Measurements from ENCODE around the gene MAP3K2.

Gene MAP3K2

DNA sequence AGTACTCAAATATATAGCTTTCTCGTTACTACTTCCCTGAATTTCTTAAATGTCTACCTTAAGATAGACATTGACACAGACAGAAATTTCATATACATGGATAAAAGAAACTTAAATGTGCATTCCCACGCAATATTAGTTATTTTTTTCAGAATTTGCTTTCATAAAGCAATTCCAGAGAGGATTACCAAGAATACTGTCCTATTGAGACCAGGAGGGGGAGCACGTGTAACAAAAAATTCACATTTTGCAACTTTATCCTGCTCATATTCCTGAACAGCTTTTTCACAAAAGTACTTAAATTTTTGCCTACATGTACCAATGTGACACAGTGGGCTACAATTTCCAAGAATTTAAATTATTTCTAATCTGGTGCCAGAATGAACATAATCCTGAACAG, 63.1 kb downstream of the MAP3K2 start:
- no peak overlapping the region for H2BK120ac ChIP-seq (ENCODE audit: low read depth, low read length)
- H3K4ac ChIP-seq (ENCODE audit: low read length), result no peak overlapping the region
- H3K23ac ChIP-seq (ENCODE audit: low read depth, low read length, poor library complexity), result no peak overlapping the region
- peaks cover 5 to 79% of the 10 kb centered on the region in 2 donors for H3K36me3 ChIP-seq (replicated peaks in 1 of 2; ENCODE audit: control insufficient read depth in 2 of 2, insufficient read depth in 2 of 2, low read length in 2 of 2)
- H3K18ac ChIP-seq (ENCODE audit: low read length), result no peak overlapping the region
- H2AFZ ChIP-seq (ENCODE audit: low read length), result no peak overlapping the region
- H3K27ac ChIP-seq (replicated peaks; ENCODE audit: low read length), result no peak overlapping the region
- H3K9me3 ChIP-seq (replicated peaks in 1 of 2; ENCODE audit: control insufficient read depth in 2 of 2, insufficient read depth in 1 of 2, low read depth in 1 of 2, low read length in 2 of 2), result peaks cover 0 to 15% of the 10 kb centered on the region in 2 donors
- no peak overlapping the region for H3K14ac ChIP-seq (ENCODE audit: low read length)
- no peak overlapping the region for H3K9ac ChIP-seq (ENCODE audit: low read depth, low read length, poor library complexity)
- H2BK12ac ChIP-seq (ENCODE audit: low read length), result no peak overlapping the region
- H2AK5ac ChIP-seq (ENCODE audit: low read depth, low read length), result no peak overlapping the region
- no peak overlapping the region for H2BK15ac ChIP-seq (ENCODE audit: low read length)
- no peak overlapping the region for H4K8ac ChIP-seq (ENCODE audit: low read depth, low read length)
- H3K4me3 ChIP-seq (ENCODE audit: low read length in 2 of 2), result no peak overlapping the region
- DNase-seq (ENCODE audit: low spot score), result no peak
- H2BK5ac ChIP-seq (ENCODE audit: low read length), result no peak overlapping the region
- H3K27me3 ChIP-seq (ENCODE audit: control insufficient read depth in 3 of 3, insufficient read depth in 3 of 3, low read depth in 1 of 3, low read length in 3 of 3), result no peaks in the 10 kb centered on the region
- WGBS, 2 donors (ENCODE audit: extremely low coverage in 2 of 2, insufficient read length in 2 of 2, insufficient replicate concordance in 1 of 2), result no CpG with 5 or more reads among the region's 3 CpGs
- H4K91ac ChIP-seq (ENCODE audit: low read depth, low read length, poor library complexity), result no peak overlapping the region
- no peaks in the 10 kb centered on the region for H3K79me1 ChIP-seq (ENCODE audit: low read depth, low read length)
- no peaks in the 10 kb centered on the region for H3K4me1 ChIP-seq (ENCODE audit: control insufficient read depth in 2 of 2, insufficient read depth in 1 of 2, low read depth in 1 of 2, low read length in 2 of 2)
- no peak overlapping the region for H3K4me2 ChIP-seq (ENCODE audit: insufficient read depth, low read length, poor library complexity, severe bottlenecking)

DNA sequence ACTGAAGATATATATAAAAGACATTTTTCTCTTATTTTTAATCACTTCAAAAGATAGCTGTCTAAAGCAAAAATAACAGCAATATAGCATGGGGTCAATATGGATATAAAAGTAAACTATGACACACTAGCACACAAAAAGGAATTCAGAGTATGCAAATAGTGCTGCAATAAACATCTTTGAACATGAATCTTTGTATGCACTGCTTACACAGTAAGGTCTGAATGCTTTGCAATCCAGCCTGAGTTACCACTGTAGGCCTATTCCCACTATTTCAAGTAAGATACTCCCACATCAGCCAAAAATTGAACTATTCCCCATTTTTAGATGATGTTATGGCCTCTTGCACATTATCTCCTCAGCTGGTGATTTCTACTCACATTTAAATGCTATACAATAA, 66.5 kb downstream of the MAP3K2 start:
- Histone ChIP-seq H2AK5ac (ENCODE audit: low read depth, low read length) (no peak overlapping the region), H3K27me3 (ENCODE audit: control insufficient read depth in 3 of 3, insufficient read depth in 3 of 3, low read depth in 1 of 3, low read length in 3 of 3) (no peaks in the 10 kb centered on the region), H4K91ac (ENCODE audit: low read depth, low read length, poor library complexity) (no peak overlapping the region), H2BK120ac (ENCODE audit: low read depth, low read length) (no peak overlapping the region), H3K4me2 (ENCODE audit: insufficient read depth, low read length, poor library complexity, severe bottlenecking) (no peak overlapping the region), H3K4me1 (ENCODE audit: control insufficient read depth in 2 of 2, insufficient read depth in 1 of 2, low read depth in 1 of 2, low read length in 2 of 2) (no peaks in the 10 kb centered on the region), H3K9me3 (replicated peaks in 1 of 2; ENCODE audit: control insufficient read depth in 2 of 2, insufficient read depth in 1 of 2, low read depth in 1 of 2, low read length in 2 of 2) (peaks cover 0 to 15% of the 10 kb centered on the region in 2 donors), H3K9ac (ENCODE audit: low read depth, low read length, poor library complexity) (no peak overlapping the region), H3K23ac (ENCODE audit: low read depth, low read length, poor library complexity) (no peak overlapping the region), H3K79me1 (ENCODE audit: low read depth, low read length) (no peaks in the 10 kb centered on the region), H2BK15ac (ENCODE audit: low read length) (no peak overlapping the region), H3K4ac (ENCODE audit: low read length) (no peak overlapping the region), H3K4me3 (ENCODE audit: low read length in 2 of 2) (no peak overlapping the region), H3K14ac (ENCODE audit: low read length) (no peak overlapping the region), H2BK5ac (ENCODE audit: low read length) (no peak overlapping the region), H3K18ac (ENCODE audit: low read length) (no peak overlapping the region), H3K36me3 (replicated peaks in 1 of 2; ENCODE audit: control insufficient read depth in 2 of 2, insufficient read depth in 2 of 2, low read length in 2 of 2) (peaks cover 9 to 88% of the 10 kb centered on the region in 2 donors), H2BK12ac (ENCODE audit: low read length) (no peak overlapping the region), H3K27ac (replicated peaks; ENCODE audit: low read length) (no peak overlapping the region), H2AFZ (ENCODE audit: low read length) (no peak overlapping the region), H4K8ac (ENCODE audit: low read depth, low read length) (no peak overlapping the region)
- no peak for DNase-seq (ENCODE audit: low spot score)

DNA sequence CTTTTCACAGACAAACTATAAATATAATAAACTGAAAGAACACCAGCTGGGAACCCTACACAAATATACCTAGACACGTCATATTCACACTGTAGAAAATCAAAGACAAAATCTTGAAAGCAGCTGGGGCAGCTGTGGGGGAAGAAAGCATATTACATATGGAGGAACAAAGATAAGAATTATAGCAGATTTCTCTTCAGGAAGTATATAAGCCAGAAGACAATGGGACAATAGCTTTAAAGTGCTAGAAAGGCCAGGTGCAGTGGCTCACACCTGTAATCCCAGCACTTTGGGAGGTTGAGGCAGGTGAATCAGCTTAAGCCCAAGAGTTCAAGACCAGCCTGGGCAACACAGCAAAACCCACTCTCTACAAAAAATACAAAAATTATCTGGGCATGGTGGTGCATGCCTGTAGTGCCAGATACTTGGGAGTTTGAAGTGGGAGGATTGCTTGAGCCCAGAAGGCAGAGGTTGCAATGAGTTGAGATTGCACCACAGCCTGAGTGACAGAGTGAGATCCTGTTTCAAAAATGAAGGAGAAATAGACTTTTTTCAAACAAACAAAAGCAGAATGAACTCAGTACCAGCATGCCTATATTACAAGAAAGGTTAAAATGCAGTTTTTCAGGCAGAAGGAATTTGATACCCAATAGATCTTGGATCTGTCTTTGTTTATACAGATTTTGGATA, 67.0 kb downstream of the MAP3K2 start:
- WGBS, 2 donors (ENCODE audit: extremely low coverage in 2 of 2, insufficient read length in 2 of 2, insufficient replicate concordance in 1 of 2), result no CpG with 5 or more reads among the region's 1 CpG
- Histone ChIP-seq H4K91ac (ENCODE audit: low read depth, low read length, poor library complexity) (no peak overlapping the region), H3K4me1 (ENCODE audit: control insufficient read depth in 2 of 2, insufficient read depth in 1 of 2, low read depth in 1 of 2, low read length in 2 of 2) (no peaks in the 10 kb centered on the region), H4K8ac (ENCODE audit: low read depth, low read length) (no peak overlapping the region), H3K79me1 (ENCODE audit: low read depth, low read length) (no peaks in the 10 kb centered on the region), H3K18ac (ENCODE audit: low read length) (no peak overlapping the region), H3K4me3 (ENCODE audit: low read length in 2 of 2) (no peak overlapping the region), H3K27ac (replicated peaks; ENCODE audit: low read length) (no peak overlapping the region), H3K4ac (ENCODE audit: low read length) (no peak overlapping the region), H2BK12ac (ENCODE audit: low read length) (no peak overlapping the region), H2AFZ (ENCODE audit: low read length) (no peak overlapping the region), H3K36me3 (replicated peaks in 1 of 2; ENCODE audit: control insufficient read depth in 2 of 2, insufficient read depth in 2 of 2, low read length in 2 of 2) (peaks cover 9 to 88% of the 10 kb centered on the region in 2 donors), H3K4me2 (ENCODE audit: insufficient read depth, low read length, poor library complexity, severe bottlenecking) (no peak overlapping the region), H3K23ac (ENCODE audit: low read depth, low read length, poor library complexity) (no peak overlapping the region), H2AK5ac (ENCODE audit: low read depth, low read length) (no peak overlapping the region), H3K14ac (ENCODE audit: low read length) (no peak overlapping the region), H3K9ac (ENCODE audit: low read depth, low read length, poor library complexity) (no peak overlapping the region), H3K9me3 (replicated peaks in 1 of 2; ENCODE audit: control insufficient read depth in 2 of 2, insufficient read depth in 1 of 2, low read depth in 1 of 2, low read length in 2 of 2) (peaks cover 0 to 15% of the 10 kb centered on the region in 2 donors), H2BK15ac (ENCODE audit: low read length) (no peak overlapping the region), H2BK5ac (ENCODE audit: low read length) (no peak overlapping the region), H2BK120ac (ENCODE audit: low read depth, low read length) (no peak overlapping the region), H3K27me3 (ENCODE audit: control insufficient read depth in 3 of 3, insufficient read depth in 3 of 3, low read depth in 1 of 3, low read length in 3 of 3) (no peaks in the 10 kb centered on the region)
- no peak for DNase-seq (ENCODE audit: low spot score)

DNA sequence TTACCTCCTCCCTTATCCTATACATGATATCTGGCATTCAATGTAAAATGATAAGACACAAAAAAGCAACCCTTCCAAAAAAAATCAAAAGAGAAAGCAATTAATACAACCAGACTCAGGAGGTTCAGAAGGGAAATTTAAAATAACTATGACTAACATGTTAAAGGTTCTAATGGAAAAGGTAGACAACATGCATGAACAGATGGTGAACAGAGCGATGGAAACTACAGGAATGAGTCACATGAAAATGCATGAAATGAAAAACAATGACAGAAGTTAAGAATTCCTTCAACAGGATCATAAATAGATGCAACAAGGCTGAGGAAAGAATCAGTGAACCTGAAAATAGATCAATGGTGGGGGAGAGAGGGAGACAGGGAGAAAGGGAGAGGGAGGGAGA, 67.7 kb downstream of the MAP3K2 start:
- no peak overlapping the region for H3K9ac ChIP-seq (ENCODE audit: low read depth, low read length, poor library complexity)
- H2BK120ac ChIP-seq (ENCODE audit: low read depth, low read length), result no peak overlapping the region
- no peak overlapping the region for H3K23ac ChIP-seq (ENCODE audit: low read depth, low read length, poor library complexity)
- no peaks in the 10 kb centered on the region for H3K79me1 ChIP-seq (ENCODE audit: low read depth, low read length)
- H4K91ac ChIP-seq (ENCODE audit: low read depth, low read length, poor library complexity), result no peak overlapping the region
- DNase-seq (ENCODE audit: low spot score), result no peak
- no peak overlapping the region for H2BK15ac ChIP-seq (ENCODE audit: low read length)
- H3K36me3 ChIP-seq (replicated peaks in 1 of 2; ENCODE audit: control insufficient read depth in 2 of 2, insufficient read depth in 2 of 2, low read length in 2 of 2), result peaks cover 9 to 88% of the 10 kb centered on the region in 2 donors
- H2AK5ac ChIP-seq (ENCODE audit: low read depth, low read length), result no peak overlapping the region
- H3K4me2 ChIP-seq (ENCODE audit: insufficient read depth, low read length, poor library complexity, severe bottlenecking), result no peak overlapping the region
- no peak overlapping the region for H2AFZ ChIP-seq (ENCODE audit: low read length)
- H3K4ac ChIP-seq (ENCODE audit: low read length), result no peak overlapping the region
- H3K14ac ChIP-seq (ENCODE audit: low read length), result no peak overlapping the region
- no peak overlapping the region for H3K18ac ChIP-seq (ENCODE audit: low read length)
- no peaks in the 10 kb centered on the region for H3K27me3 ChIP-seq (ENCODE audit: control insufficient read depth in 3 of 3, insufficient read depth in 3 of 3, low read depth in 1 of 3, low read length in 3 of 3)
- no CpG with 5 or more reads among the region's 1 CpG for WGBS, 2 donors (ENCODE audit: extremely low coverage in 2 of 2, insufficient read length in 2 of 2, insufficient replicate concordance in 1 of 2)
- H3K4me3 ChIP-seq (ENCODE audit: low read length in 2 of 2), result no peak overlapping the region
- H2BK5ac ChIP-seq (ENCODE audit: low read length), result no peak overlapping the region
- H3K9me3 ChIP-seq (replicated peaks in 1 of 2; ENCODE audit: control insufficient read depth in 2 of 2, insufficient read depth in 1 of 2, low read depth in 1 of 2, low read length in 2 of 2), result peaks cover 0 to 15% of the 10 kb centered on the region in 2 donors
- no peak overlapping the region for H2BK12ac ChIP-seq (ENCODE audit: low read length)
- no peaks in the 10 kb centered on the region for H3K4me1 ChIP-seq (ENCODE audit: control insufficient read depth in 2 of 2, insufficient read depth in 1 of 2, low read depth in 1 of 2, low read length in 2 of 2)
- no peak overlapping the region for H4K8ac ChIP-seq (ENCODE audit: low read depth, low read length)
- no peak overlapping the region for H3K27ac ChIP-seq (replicated peaks; ENCODE audit: low read length)
